Fibroblast of skin of back (primary cell): ENCODE results near the gene ANGEL1. TPM values are rescaled to one million over a fixed set of nuclear protein-coding genes. Genes with fewer than 3 reads are reported as not detected.
A peak's percentile ranks its signal among the peaks of the same experiment; 100 is the strongest.

Source experiments
- DNase-seq: peaks from one replicate; pipeline ENCODE4 v3.0.0-alpha.2; 2013
- polyA plus RNA-seq, 2 experiments: library from polyadenylated mRNA; unstranded; fragments of 120-200 nt; gene quantifications; one replicate each; pipeline ENCODE4 v1.2.1, GENCODE V29; 2013; ENCODE audit not compliant: insufficient read length in 2 of 2

ANGEL1 gene
- 4.5 TPM for polyA plus RNA-seq (2013, experiment 1 of 2; ENCODE audit: insufficient read length)
- 6.3 TPM for polyA plus RNA-seq (2013, experiment 2 of 2; ENCODE audit: insufficient read length)

GRCh38 chr14:76812422-76813383 is at the start of gene ANGEL1:
TSS of gene ANGEL1 (minus strand) at chr14:76812882. CDS start at chr14:76812827, 55 bp downstream.
- DNase-seq: peak; percentile 91

GRCh38 chr14:76861574-76862255 is 49.0 kb upstream of the ANGEL1 start:
- no peak for DNase-seq

GRCh38 chr14:76856769-76857168 is 44.1 kb upstream of the ANGEL1 start:
- no peak for DNase-seq

- DNase-seq: no peak
These were observed 42.4 kb upstream of the ANGEL1 start for GRCh38 chr14:76855066-76855465.

- no peak for DNase-seq
These were observed 36.2 kb upstream of the ANGEL1 start for GRCh38 chr14:76848879-76849278.

GRCh38 chr14:76846331-76847047 is 33.8 kb upstream of the ANGEL1 start:
- no peak for DNase-seq

- DNase-seq: peak; percentile 41
These were observed 31.5 kb upstream of the ANGEL1 start for GRCh38 chr14:76844223-76844622.

- DNase-seq: no peak
These were observed 29.7 kb upstream of the ANGEL1 start for GRCh38 chr14:76842414-76842813.

- no peak for DNase-seq
These were observed 24.8 kb upstream of the ANGEL1 start for GRCh38 chr14:76837524-76837923.

GRCh38 chr14:76836029-76836630 is 23.4 kb upstream of the ANGEL1 start:
- DNase-seq: no peak

GRCh38 chr14:76834241-76834661 is 21.6 kb upstream of the ANGEL1 start:
- no peak for DNase-seq

GRCh38 chr14:76833011-76833410 is 20.3 kb upstream of the ANGEL1 start:
- no peak for DNase-seq

- no peak for DNase-seq
These were observed 19.9 kb upstream of the ANGEL1 start for GRCh38 chr14:76832503-76832988.

- DNase-seq: no peak
These were observed 17.9 kb upstream of the ANGEL1 start for GRCh38 chr14:76830556-76830955.

GRCh38 chr14:76829650-76830421 is 17.2 kb upstream of the ANGEL1 start:
- DNase-seq: no peak

GRCh38 chr14:76829013-76829365 is 16.3 kb upstream of the ANGEL1 start:
- no peak for DNase-seq

- DNase-seq: no peak
These were observed 15.8 kb upstream of the ANGEL1 start for GRCh38 chr14:76828339-76829012.

- DNase-seq: no peak
These were observed 15.1 kb upstream of the ANGEL1 start for GRCh38 chr14:76827696-76828296.

GRCh38 chr14:76826122-76826521 is 13.4 kb upstream of the ANGEL1 start, which contains the start of gene LRRC74A:
TSS of gene LRRC74A (plus strand) at chr14:76826408. CDS start at chr14:76826698, 290 bp downstream.
- DNase-seq: no peak

- DNase-seq: no peak
These were observed 8.0 kb upstream of the ANGEL1 start for GRCh38 chr14:76820700-76821099.
